GM04503 (cell line): ENCODE results near the gene CEP85L.

ENCODE experiments used
- DNase-seq: peaks from one replicate; pipeline ENCODE4 v3.0.0-alpha.2; 2012; ENCODE audit warnings: low read depth

Gene CEP85L

GRCh38 chr6:118542184-118542952 is 109.0 kb downstream of the CEP85L start:
- peak; percentile 54 for DNase-seq

- peak; percentile 37 for DNase-seq
Measured at GRCh38 chr6:118537574-118537973, 113.8 kb downstream of the CEP85L start.

GRCh38 chr6:118536478-118536877 is 114.9 kb downstream of the CEP85L start:
- no peak for DNase-seq

- no peak for DNase-seq
Measured at GRCh38 chr6:118535176-118535844, 116.1 kb downstream of the CEP85L start.

- DNase-seq: no peak
Measured at GRCh38 chr6:118530942-118531341, 120.4 kb downstream of the CEP85L start.

- DNase-seq: no peak
Measured at GRCh38 chr6:118529756-118530155, 121.6 kb downstream of the CEP85L start.

GRCh38 chr6:118528129-118528528 is 123.3 kb downstream of the CEP85L start:
- no peak for DNase-seq

- no peak for DNase-seq
Measured at GRCh38 chr6:118525913-118526780, 125.2 kb downstream of the CEP85L start.

- DNase-seq: no peak
Measured at GRCh38 chr6:118524686-118525085, 126.7 kb downstream of the CEP85L start.

- no peak for DNase-seq
Measured at GRCh38 chr6:118523216-118523615, 128.2 kb downstream of the CEP85L start.

GRCh38 chr6:118522422-118522821 is 129.0 kb downstream of the CEP85L start:
- no peak for DNase-seq

- no peak for DNase-seq
Measured at GRCh38 chr6:118514689-118515088, 136.7 kb downstream of the CEP85L start.

GRCh38 chr6:118511930-118512715 is 139.3 kb downstream of the CEP85L start:
- DNase-seq: no peak

- no peak for DNase-seq
Measured at GRCh38 chr6:118509009-118509617, 142.3 kb downstream of the CEP85L start.

- no peak for DNase-seq
Measured at GRCh38 chr6:118507636-118508035, 143.8 kb downstream of the CEP85L start.

GRCh38 chr6:118506071-118506638 is 145.2 kb downstream of the CEP85L start:
- no peak for DNase-seq

GRCh38 chr6:118505656-118506055 is 145.7 kb downstream of the CEP85L start:
- DNase-seq: no peak

- no peak for DNase-seq
Measured at GRCh38 chr6:118504611-118505010, 146.8 kb downstream of the CEP85L start.

GRCh38 chr6:118502169-118502568 is 149.2 kb downstream of the CEP85L start:
- DNase-seq: no peak

GRCh38 chr6:118501765-118502164 is 149.6 kb downstream of the CEP85L start:
- DNase-seq: no peak

- no peak for DNase-seq
Measured at GRCh38 chr6:118501099-118501498, 150.3 kb downstream of the CEP85L start.
